GOT3 (cell line): Measurements from ENCODE around the gene KTN1.

Experiments
- DNase-seq: peaks from one replicate; lab custom pipeline; 2025; ENCODE audit warnings: mixed read lengths; lab: John Stamatoyannopoulos, UW

The KTN1 gene

GRCh38 chr14:55609681-55610080, 29.7 kb downstream of the KTN1 start:
- no peak for DNase-seq

- DNase-seq, result no peak
Observed at GRCh38 chr14:55610713-55611370, 30.8 kb downstream of the KTN1 start.

- DNase-seq, result no peak
Observed at GRCh38 chr14:55611859-55612258, 31.9 kb downstream of the KTN1 start.

- no peak for DNase-seq
Observed at GRCh38 chr14:55614304-55614703, 34.3 kb downstream of the KTN1 start.

- DNase-seq, result no peak
Observed at GRCh38 chr14:55620277-55620676, 40.3 kb downstream of the KTN1 start.

- no peak for DNase-seq
Observed at GRCh38 chr14:55620981-55621380, 41.0 kb downstream of the KTN1 start.

GRCh38 chr14:55621391-55621790, 41.4 kb downstream of the KTN1 start:
- no peak for DNase-seq

GRCh38 chr14:55624913-55625312, 44.9 kb downstream of the KTN1 start:
- no peak for DNase-seq

- DNase-seq, result no peak
Observed at GRCh38 chr14:55625481-55625880, 45.5 kb downstream of the KTN1 start.

- DNase-seq, result no peak
Observed at GRCh38 chr14:55626131-55626530, 46.1 kb downstream of the KTN1 start.

- no peak for DNase-seq
Observed at GRCh38 chr14:55628426-55628825, 48.4 kb downstream of the KTN1 start.

GRCh38 chr14:55638665-55639064, 58.7 kb downstream of the KTN1 start:
- DNase-seq, result no peak

GRCh38 chr14:55641290-55641689, 61.3 kb downstream of the KTN1 start:
- DNase-seq, result no peak

- DNase-seq, result no peak
Observed at GRCh38 chr14:55641954-55642353, 61.9 kb downstream of the KTN1 start.

GRCh38 chr14:55645145-55645544, 65.1 kb downstream of the KTN1 start:
- DNase-seq, result no peak

- DNase-seq, result no peak
Observed at GRCh38 chr14:55645845-55646832, 66.1 kb downstream of the KTN1 start.

GRCh38 chr14:55650992-55651391, 71.0 kb downstream of the KTN1 start:
- DNase-seq, result no peak

GRCh38 chr14:55654243-55654642, 74.2 kb downstream of the KTN1 start:
- DNase-seq, result no peak

GRCh38 chr14:55661029-55661428, 81.0 kb downstream of the KTN1 start:
- no peak for DNase-seq

- DNase-seq, result no peak
Observed at GRCh38 chr14:55662752-55663151, 82.7 kb downstream of the KTN1 start.

- no peak for DNase-seq
Observed at GRCh38 chr14:55665067-55665675, 85.2 kb downstream of the KTN1 start.

- DNase-seq, result no peak
Observed at GRCh38 chr14:55667801-55668200, 87.8 kb downstream of the KTN1 start.

- no peak for DNase-seq
Observed at GRCh38 chr14:55671641-55672040, 91.6 kb downstream of the KTN1 start.
